NB4 (cell line): ENCODE results near the gene FTCD.

Experiments
- DNase-seq: peaks from one replicate; pipeline ENCODE4 v3.0.0; 2010; ENCODE audit warnings: low read depth
- H3K4me3 ChIP-seq: one replicate; pipeline ENCODE4 v1.5.1; 2011; ENCODE audit warnings: mild to moderate bottlenecking, low read depth, low read length, moderate library complexity
- MAX ChIP-seq: IDR thresholded peaks from 2 replicates; pipeline ENCODE4 v1.6.1; 2011; ENCODE audit warnings: low read depth, low read length
- MYC ChIP-seq: IDR thresholded peaks from 2 replicates; pipeline ENCODE4 v1.6.1; 2011; ENCODE audit warnings: low read depth, low read length
- POLR2A ChIP-seq: IDR thresholded peaks from 2 replicates; pipeline ENCODE4 v1.6.1; 2011; ENCODE audit warnings: mild to moderate bottlenecking; ENCODE audit not compliant: insufficient read length; ENCODE audit errors: extremely low read depth
- TF ChIP-seq, protein P1 (sequence below): IDR thresholded peaks from one replicate; pipeline ENCODE4 v1.5.1; 2012; ENCODE audit warnings: low read depth, low read length

Gene FTCD

DNA sequence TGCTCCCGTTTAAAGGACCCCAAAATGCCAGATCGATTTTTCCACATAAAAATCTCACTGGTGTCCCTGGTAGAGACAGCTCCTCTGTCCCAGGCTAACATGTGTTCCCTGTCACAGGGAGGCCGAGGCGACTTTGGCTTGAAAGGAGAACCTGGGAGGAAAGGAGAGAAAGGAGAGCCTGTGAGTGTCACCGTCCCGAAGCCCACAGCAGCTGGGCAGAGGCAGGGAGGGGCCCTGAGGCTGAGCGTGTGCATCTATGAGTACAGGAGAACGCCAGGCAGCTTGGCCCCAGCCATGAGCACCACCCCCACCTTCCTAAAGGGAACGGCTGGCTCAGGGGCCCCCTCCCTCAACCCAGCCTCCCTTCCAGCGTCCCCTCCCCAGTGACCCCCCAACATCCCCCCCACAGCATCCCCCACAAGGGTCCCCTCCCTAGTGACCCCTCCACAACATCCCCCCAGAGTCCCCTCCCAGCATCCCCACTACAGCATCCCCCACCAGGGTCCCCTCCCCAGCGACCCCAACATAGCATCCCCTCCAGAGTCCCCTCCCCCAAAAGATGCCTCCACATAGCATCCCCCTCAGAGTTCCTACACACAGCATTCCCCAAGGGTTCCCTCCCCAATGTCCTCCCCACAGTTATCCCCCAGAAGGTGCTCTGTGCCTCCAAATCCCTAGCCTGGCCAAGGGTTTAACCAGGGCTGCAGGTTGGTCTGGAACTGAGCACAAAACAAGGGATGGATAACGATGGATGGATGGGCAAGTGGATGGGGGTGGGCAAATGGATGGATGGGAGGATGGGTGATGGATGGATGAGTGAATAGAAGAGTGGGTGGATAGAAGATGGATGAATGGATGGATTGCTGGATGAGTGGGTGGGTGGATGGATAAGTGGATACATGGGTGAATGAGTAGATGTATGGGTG is 32.4 kb downstream of the FTCD start:
- no peak for DNase-seq
- TF ChIP-seq, protein P1, sequence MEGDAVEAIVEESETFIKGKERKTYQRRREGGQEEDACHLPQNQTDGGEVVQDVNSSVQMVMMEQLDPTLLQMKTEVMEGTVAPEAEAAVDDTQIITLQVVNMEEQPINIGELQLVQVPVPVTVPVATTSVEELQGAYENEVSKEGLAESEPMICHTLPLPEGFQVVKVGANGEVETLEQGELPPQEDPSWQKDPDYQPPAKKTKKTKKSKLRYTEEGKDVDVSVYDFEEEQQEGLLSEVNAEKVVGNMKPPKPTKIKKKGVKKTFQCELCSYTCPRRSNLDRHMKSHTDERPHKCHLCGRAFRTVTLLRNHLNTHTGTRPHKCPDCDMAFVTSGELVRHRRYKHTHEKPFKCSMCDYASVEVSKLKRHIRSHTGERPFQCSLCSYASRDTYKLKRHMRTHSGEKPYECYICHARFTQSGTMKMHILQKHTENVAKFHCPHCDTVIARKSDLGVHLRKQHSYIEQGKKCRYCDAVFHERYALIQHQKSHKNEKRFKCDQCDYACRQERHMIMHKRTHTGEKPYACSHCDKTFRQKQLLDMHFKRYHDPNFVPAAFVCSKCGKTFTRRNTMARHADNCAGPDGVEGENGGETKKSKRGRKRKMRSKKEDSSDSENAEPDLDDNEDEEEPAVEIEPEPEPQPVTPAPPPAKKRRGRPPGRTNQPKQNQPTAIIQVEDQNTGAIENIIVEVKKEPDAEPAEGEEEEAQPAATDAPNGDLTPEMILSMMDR = no peak
- no peak for TF ChIP-seq POLR2A
- TF ChIP-seq MYC = no peak
- TF ChIP-seq MAX = no peak
- H3K4me3 ChIP-seq = no peak overlapping the region

- TF ChIP-seq POLR2A = no peak
- TF ChIP-seq MAX = no peak
- no peak for TF ChIP-seq MYC
- TF ChIP-seq, protein P1 = no peak
- H3K4me3 ChIP-seq = no peak overlapping the region
- DNase-seq = peak; percentile 34
Measured at GRCh38 chr21:46122237-46122671, 33.1 kb downstream of the FTCD start.

GRCh38 chr21:46121286-46122221 is 33.8 kb downstream of the FTCD start:
- H3K4me3 ChIP-seq = no peak overlapping the region
- no peak for TF ChIP-seq MAX
- no peak for TF ChIP-seq MYC
- TF ChIP-seq, protein P1 = no peak
- TF ChIP-seq POLR2A = no peak
- DNase-seq = no peak

DNA sequence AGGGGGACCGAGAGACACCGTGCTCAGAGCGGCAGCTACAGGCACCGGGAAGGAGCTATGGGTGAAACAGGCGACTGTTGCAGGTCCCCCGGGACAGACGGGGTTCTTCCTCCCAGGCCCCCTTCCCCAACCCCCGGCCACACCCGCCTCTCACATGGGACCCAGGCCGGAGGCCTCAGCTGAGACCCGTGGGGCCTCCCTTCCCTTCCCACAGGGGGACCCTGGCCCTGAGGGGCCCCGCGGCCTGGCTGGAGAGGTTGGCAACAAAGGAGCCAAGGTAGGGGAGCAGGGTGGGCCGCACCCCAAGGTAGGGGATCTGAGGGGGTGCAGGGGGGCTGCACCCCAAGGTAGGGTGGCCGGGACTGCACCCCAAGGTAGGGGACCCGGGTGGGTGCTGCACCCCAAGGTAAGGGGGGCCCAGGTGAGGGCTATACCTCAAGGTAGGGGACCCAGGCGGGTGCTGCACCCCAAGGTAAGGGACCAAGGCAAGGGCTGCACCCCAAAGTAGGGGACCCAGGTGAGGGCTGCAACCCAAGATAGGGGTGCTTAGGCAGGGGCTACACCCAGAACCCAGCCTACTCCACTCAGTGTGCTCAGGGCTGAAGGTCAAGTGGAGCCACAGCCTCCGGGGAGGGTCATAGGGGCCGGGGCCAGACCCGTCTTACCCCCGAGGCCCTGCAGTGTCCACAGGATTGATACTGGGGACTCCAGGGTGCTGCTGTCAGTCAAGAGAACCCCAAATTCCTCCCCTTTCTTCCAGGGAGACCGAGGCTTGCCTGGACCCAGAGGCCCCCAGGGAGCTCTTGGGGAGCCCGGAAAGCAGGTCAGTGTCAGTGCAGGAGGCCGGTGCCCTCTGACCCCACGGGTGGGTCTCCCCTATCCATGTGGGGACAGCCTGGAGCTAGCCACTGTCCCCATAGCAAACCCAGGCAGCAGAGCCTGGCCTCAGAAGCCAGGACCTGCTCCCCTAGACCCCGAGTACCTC is 34.8 kb downstream of the FTCD start:
- no peak overlapping the region for H3K4me3 ChIP-seq
- TF ChIP-seq POLR2A = no peak
- no peak for TF ChIP-seq MAX
- no peak for TF ChIP-seq MYC
- TF ChIP-seq, protein P1 = no peak
- no peak for DNase-seq
